CD14-positive monocyte (primary cell): ENCODE results near the gene MXRA8. TPM values are rescaled to one million over a fixed set of nuclear protein-coding genes. Genes with fewer than 3 reads are reported as not detected.

Experiments used
- DNase-seq, 3 donors: peaks; one replicate each; pipeline ENCODE4 v3.0.0-alpha.2; 2011 to 2022
- H2AFZ ChIP-seq: 2 replicates; pipeline ENCODE4 v1.6.0; 2012; ENCODE audit warnings: mild to moderate bottlenecking, low read depth, low read length, inconsistent platforms; ENCODE audit not compliant: insufficient read depth, poor library complexity, severe bottlenecking
- H3K27ac ChIP-seq, 2 donors: 1 replicate in 1 of 2; 2 replicates in 1 of 2; pipeline ENCODE4 v1.5.1; 2012 to 2013; ENCODE audit warnings: low read length in 2 of 2, control low read depth in 1 of 2, inconsistent platforms in 1 of 2, low read depth in 1 of 2, mild to moderate bottlenecking in 1 of 2
- H3K27me3 ChIP-seq, 2 donors: one replicate each; pipeline versions ENCODE4 v1.6.0 to v1.6.1; 2011 to 2013; ENCODE audit warnings: low read length in 2 of 2; ENCODE audit not compliant: control insufficient read depth in 2 of 2, insufficient read depth in 2 of 2
- H3K36me3 ChIP-seq, 2 donors: replicated peaks in 1 of 2; 1 replicate in 1 of 2; 2 replicates in 1 of 2; pipeline versions ENCODE4 v1.5.1 to v1.6.1; 2012 to 2013; ENCODE audit warnings: low read length in 2 of 2, control low read depth in 1 of 2, inconsistent platforms in 1 of 2, mild to moderate bottlenecking in 1 of 2; ENCODE audit not compliant: insufficient read depth in 2 of 2, control insufficient read depth in 1 of 2
- H3K4me1 ChIP-seq, 2 donors: 1 replicate in 1 of 2; 2 replicates in 1 of 2; pipeline versions ENCODE4 v1.5.1 to v1.6.1; 2012 to 2013; ENCODE audit warnings: low read length in 2 of 2, control low read depth in 1 of 2, inconsistent platforms in 1 of 2, mild to moderate bottlenecking in 1 of 2, moderate library complexity in 1 of 2; ENCODE audit not compliant: insufficient read depth in 2 of 2, control insufficient read depth in 1 of 2
- H3K4me2 ChIP-seq: replicated peaks from 2 replicates; pipeline ENCODE3; 2012; ENCODE audit warnings: low read length, moderate library complexity, mild to moderate bottlenecking; ENCODE audit not compliant: poor library complexity, severe bottlenecking; ENCODE audit errors: extremely low read depth
- H3K4me3 ChIP-seq, 3 experiments: fragments of 200-600 bp in 1 of 3; sonication (generic) in 1 of 3; replicated peaks in 1 of 3; 1 replicate in 2 of 3; 2 replicates in 1 of 3; pipeline ENCODE4 v1.5.1; 2011 to 2013; ENCODE audit warnings: low read length in 3 of 3, mild to moderate bottlenecking in 3 of 3, control low read depth in 2 of 3, low read depth in 2 of 3, inconsistent platforms in 1 of 3, moderate library complexity in 1 of 3
- H3K79me2 ChIP-seq: 2 replicates; pipeline ENCODE4 v1.6.0; 2012; ENCODE audit warnings: mild to moderate bottlenecking, control low read depth, inconsistent platforms, low read length, moderate library complexity; ENCODE audit not compliant: insufficient read depth
- H3K9ac ChIP-seq: 2 replicates; pipeline ENCODE4 v1.6.0; 2017; ENCODE audit warnings: low read length, mild to moderate bottlenecking; ENCODE audit not compliant: insufficient read depth, poor library complexity, severe bottlenecking
- H3K9me3 ChIP-seq, 2 donors: replicated peaks in 1 of 2; 1 replicate in 1 of 2; 2 replicates in 1 of 2; pipeline versions ENCODE4 v1.5.1 to v1.6.1; 2012 to 2013; ENCODE audit warnings: low read length in 2 of 2, control low read depth in 1 of 2; ENCODE audit not compliant: control insufficient read depth in 1 of 2, insufficient read depth in 1 of 2
- H4K20me1 ChIP-seq: 2 replicates; pipeline ENCODE4 v1.6.0; 2012; ENCODE audit warnings: mild to moderate bottlenecking, low read length, control low read depth, moderate library complexity; ENCODE audit not compliant: insufficient read depth
- H3K27ac Mint-ChIP-seq, 7 donors: one replicate each; pipeline ENCODE4 v1.8.0; 2020; ENCODE audit warnings: mild to moderate bottlenecking in 7 of 7, mixed read lengths in 7 of 7, moderate library complexity in 6 of 7, inconsistent platforms in 2 of 7
- H3K27me3 Mint-ChIP-seq, 3 donors: one replicate each; pipeline ENCODE4 v1.8.0; 2021 to 2022; ENCODE audit warnings: low read depth in 3 of 3, mild to moderate bottlenecking in 3 of 3, mixed read lengths in 3 of 3, moderate library complexity in 3 of 3, inconsistent platforms in 1 of 3
- H3K36me3 Mint-ChIP-seq, 2 donors: one replicate each; pipeline ENCODE4 v1.8.0; 2020; ENCODE audit warnings: mixed read lengths in 2 of 2, inconsistent platforms in 1 of 2, mild to moderate bottlenecking in 1 of 2
- H3K4me1 Mint-ChIP-seq: one replicate; pipeline ENCODE4 v1.8.0; 2020; ENCODE audit warnings: mild to moderate bottlenecking, mixed read lengths
- H3K4me3 Mint-ChIP-seq, 2 donors: one replicate each; pipeline ENCODE4 v1.8.0; 2020; ENCODE audit warnings: mild to moderate bottlenecking in 2 of 2, mixed read lengths in 2 of 2, moderate library complexity in 1 of 2
- H3K9me3 Mint-ChIP-seq, 7 donors: one replicate each; pipeline ENCODE4 v1.8.0; 2020 to 2022; ENCODE audit warnings: mixed read lengths in 7 of 7, mild to moderate bottlenecking in 6 of 7, moderate library complexity in 6 of 7, inconsistent platforms in 2 of 7
- WGBS: methylation state at CpG from one replicate; pipeline ENCODE4 v1.1.5; 2013; ENCODE audit warnings: missing lambda C conversion rate; ENCODE audit not compliant: insufficient coverage; 5-methylcytosine and 5-hydroxymethylcytosine counted together
- intact Hi-C, 2 donors: fragments of 100-400 bp; cut with micrococcal nuclease; formaldehyde crosslinking; loops; one replicate each; pipeline versions ENCODE4 v1.15.0 to v1.15.1; 2023
- polyA plus RNA-seq, 3 donors: library from polyadenylated mRNA; depleted of rRNA in 1 of 3; unstranded in 2 of 3; stranded (reverse) in 1 of 3; fragments of 300-500 nt in 2 of 3; fragments of >200 nt in 1 of 3; fragmentation: Illumina TruSeq in 2 of 3; gene quantifications; 1 replicate in 2 of 3; 2 replicates in 1 of 3; pipeline ENCODE4 v1.2.3, GENCODE V29; 2012 to 2021
- TF ChIP-seq, protein P1 (sequence below): fragments of 200-600 bp; IDR thresholded peaks from one replicate; pipeline ENCODE4 v1.8.0; 2022; ENCODE audit warnings: antibody characterized with exemption, mild to moderate bottlenecking

Gene MXRA8
- polyA plus RNA-seq, 3 donors = not detected

DNA sequence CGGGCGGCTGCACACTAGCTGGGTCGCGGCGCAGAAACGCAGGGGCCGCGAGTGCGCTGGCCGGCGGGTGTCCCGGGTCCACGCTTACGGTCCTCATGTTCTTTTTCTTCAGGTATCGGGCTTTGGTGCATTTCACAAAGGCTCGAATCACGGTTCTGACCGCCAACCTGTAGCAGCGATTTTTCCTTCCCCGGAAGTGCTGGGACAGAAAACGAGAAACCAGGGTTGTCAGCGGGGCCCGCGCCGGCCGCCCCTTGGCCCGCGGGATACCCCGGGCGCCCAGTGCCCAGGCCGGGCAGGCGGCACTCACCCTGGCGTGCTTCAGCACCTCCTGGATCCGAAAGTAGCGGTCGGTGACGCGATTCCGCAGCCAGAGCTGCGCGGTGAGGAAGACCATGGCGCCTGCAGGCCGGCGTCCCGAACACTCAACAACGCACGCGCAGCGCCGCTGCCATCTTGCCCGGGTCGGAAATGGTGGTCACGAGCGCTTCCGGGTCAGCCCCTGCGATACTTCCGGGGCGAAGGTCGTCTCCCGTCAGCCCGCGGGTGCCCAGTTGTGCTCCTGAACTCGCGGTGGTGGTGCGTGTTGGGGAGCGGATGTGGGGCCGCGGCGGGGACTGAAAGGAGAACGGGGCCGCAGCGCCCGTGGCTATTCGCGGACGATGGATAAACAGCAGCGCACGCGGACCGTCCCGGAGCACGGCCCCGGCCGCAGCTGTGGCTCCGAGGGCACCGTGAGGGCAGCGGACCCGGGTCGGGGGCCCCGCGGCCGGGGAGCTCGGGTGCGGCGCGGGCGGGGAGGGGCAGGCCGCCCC, 48.7 kb upstream of the MXRA8 start, which contains the start of gene MRPL20:
TSS of gene MRPL20 (minus strand) at position 473 of the 815 bp plus-strand sequence. CDS start at position 397, 76 bp downstream.
- peaks cover 0 to 2% (median 0%) of the 10 kb centered on the region in 3 donors for H3K27me3 Mint-ChIP-seq
- peak within 1 kb of the TSS; percentile 73 to 99 (median 73) for H3K4me3 ChIP-seq
- H3K4me2 ChIP-seq = peak within 1 kb of the TSS; percentile 95
- TF ChIP-seq, protein P1, sequence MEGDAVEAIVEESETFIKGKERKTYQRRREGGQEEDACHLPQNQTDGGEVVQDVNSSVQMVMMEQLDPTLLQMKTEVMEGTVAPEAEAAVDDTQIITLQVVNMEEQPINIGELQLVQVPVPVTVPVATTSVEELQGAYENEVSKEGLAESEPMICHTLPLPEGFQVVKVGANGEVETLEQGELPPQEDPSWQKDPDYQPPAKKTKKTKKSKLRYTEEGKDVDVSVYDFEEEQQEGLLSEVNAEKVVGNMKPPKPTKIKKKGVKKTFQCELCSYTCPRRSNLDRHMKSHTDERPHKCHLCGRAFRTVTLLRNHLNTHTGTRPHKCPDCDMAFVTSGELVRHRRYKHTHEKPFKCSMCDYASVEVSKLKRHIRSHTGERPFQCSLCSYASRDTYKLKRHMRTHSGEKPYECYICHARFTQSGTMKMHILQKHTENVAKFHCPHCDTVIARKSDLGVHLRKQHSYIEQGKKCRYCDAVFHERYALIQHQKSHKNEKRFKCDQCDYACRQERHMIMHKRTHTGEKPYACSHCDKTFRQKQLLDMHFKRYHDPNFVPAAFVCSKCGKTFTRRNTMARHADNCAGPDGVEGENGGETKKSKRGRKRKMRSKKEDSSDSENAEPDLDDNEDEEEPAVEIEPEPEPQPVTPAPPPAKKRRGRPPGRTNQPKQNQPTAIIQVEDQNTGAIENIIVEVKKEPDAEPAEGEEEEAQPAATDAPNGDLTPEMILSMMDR = no peak
- peaks cover 29 to 37% of the 10 kb centered on the region in 2 donors for H3K36me3 ChIP-seq
- peak within 1 kb of the TSS; percentile 88 for H2AFZ ChIP-seq
- H4K20me1 ChIP-seq = peaks cover 17% of the 10 kb centered on the region
- peaks cover 1 to 14% (median 7%) of the 10 kb centered on the region in 7 donors for H3K9me3 Mint-ChIP-seq
- H3K9ac ChIP-seq = peak within 1 kb of the TSS; percentile 96
- under 1% methylated on average over 97 of the region's 98 CpGs for WGBS
- H3K27me3 ChIP-seq = no peaks in the 10 kb centered on the region
- H3K79me2 ChIP-seq = peaks cover 51% of the 10 kb centered on the region
- H3K4me1 Mint-ChIP-seq = peaks cover 21% of the 10 kb centered on the region
- intact Hi-C loops = loop anchor here in 1 of 2 donors (1.0 kb wide), 1 partner anchor 9 kb away; no protein-coding TSS in a partner anchor
- peak within 1 kb of the TSS; percentile 80 to 95 (median 86) for H3K27ac Mint-ChIP-seq
- H3K27ac ChIP-seq = peak within 1 kb of the TSS; percentile 51 to 94
- H3K4me3 Mint-ChIP-seq = peak within 1 kb of the TSS; percentile 84 to 91
- DNase-seq = peak; percentile 94 to 95 (median 94)
- H3K4me1 ChIP-seq = peaks cover 17 to 23% of the 10 kb centered on the region in 2 donors
- peaks cover 5 to 9% of the 10 kb centered on the region in 2 donors for H3K9me3 ChIP-seq
- peaks cover 31 to 47% of the 10 kb centered on the region in 2 donors for H3K36me3 Mint-ChIP-seq

DNA sequence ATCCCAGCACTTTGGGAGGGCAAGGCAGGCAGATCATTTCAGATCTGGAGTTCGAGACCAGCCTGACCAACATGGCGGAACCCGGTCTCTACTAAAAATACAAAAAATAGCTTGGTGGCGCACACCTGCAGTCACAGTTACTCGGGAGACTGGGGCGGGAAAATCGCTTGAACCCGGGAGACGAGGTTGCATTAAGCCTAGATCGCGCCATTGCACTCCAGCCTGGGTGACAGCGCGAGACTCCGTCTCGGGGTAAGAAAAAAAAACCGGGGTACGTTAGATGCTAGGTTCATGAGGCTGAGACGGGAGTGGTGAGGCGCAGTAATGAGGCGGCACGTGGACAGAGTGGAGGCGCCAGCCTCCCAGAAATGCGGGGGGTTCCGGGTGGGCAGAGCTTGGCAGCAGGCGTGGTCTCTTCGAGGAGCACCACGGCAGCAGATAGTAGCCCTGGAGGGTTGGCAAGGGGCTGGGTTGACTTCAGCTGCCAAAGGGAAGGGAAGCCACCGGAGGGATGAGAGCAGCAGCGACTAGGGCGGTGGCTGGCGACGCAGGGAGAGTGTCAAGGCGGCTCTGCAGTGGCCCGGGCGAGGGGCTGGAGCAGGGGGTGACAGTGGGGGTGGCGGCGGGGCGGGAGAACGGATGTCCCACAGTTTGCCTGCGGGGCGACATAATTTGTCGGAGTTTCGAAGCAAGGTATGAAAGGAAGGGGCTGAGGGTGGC, 47.9 kb upstream of the MXRA8 start:
- H3K4me1 ChIP-seq = peaks cover 17 to 23% of the 10 kb centered on the region in 2 donors
- H3K9me3 Mint-ChIP-seq = peaks cover 0 to 7% (median under 1%) of the 10 kb centered on the region in 7 donors
- H3K4me3 ChIP-seq = peak overlapping the region; percentile 73 to 99 (median 73)
- H3K27ac ChIP-seq = peak overlapping the region; percentile 51 to 94
- peaks cover 25% of the 10 kb centered on the region for H4K20me1 ChIP-seq
- peak overlapping the region; percentile 96 for H3K9ac ChIP-seq
- TF ChIP-seq, protein P1 = no peak
- H3K4me3 Mint-ChIP-seq = peak overlapping the region; percentile 84 to 91
- H3K27ac Mint-ChIP-seq = peak overlapping the region; percentile 80 to 95 (median 86)
- H3K79me2 ChIP-seq = peaks cover 59% of the 10 kb centered on the region
- intact Hi-C loops = loop anchor here in 1 of 2 donors (1.0 kb wide), 1 partner anchor 8 kb away; no protein-coding TSS in a partner anchor
- DNase-seq = no peak
- H3K36me3 Mint-ChIP-seq = peaks cover 39 to 52% of the 10 kb centered on the region in 2 donors
- peak overlapping the region; percentile 88 for H2AFZ ChIP-seq
- H3K36me3 ChIP-seq = peaks cover 36 to 45% of the 10 kb centered on the region in 2 donors
- peaks cover 24% of the 10 kb centered on the region for H3K4me1 Mint-ChIP-seq
- WGBS = 44% methylated on average over 43 of the region's 43 CpGs
- H3K9me3 ChIP-seq = peaks cover 0 to 1% of the 10 kb centered on the region in 2 donors
- H3K4me2 ChIP-seq = peak overlapping the region; percentile 95
- H3K27me3 Mint-ChIP-seq = no peaks in the 10 kb centered on the region
- H3K27me3 ChIP-seq = no peaks in the 10 kb centered on the region
